ENCODE data around the gene FAM193B. TPM values are rescaled to one million over a fixed set of nuclear protein-coding genes. Genes with fewer than 3 reads are reported as not detected.

Gene FAM193B
- polyA plus RNA-seq, 2 of the 4 experiments (the other 2 are of a cell fraction), result 19.4 to 28.9 TPM

GRCh38 chr5:177524941-177525655 is 29.3 kb downstream of the FAM193B start:
- TF ChIP-seq ZC3H11A (IDR thresholded peaks at IDR 0.05), result no peak
- peak; percentile 65; the same call in 1 of the 2 replicates for TF ChIP-seq KDM1A (IDR thresholded peaks at IDR 0.05; ENCODE audit: low read depth)
- ATAC-seq (no peak), FAIRE-seq (no peak), DNase-seq (ENCODE audit: low read depth in 1 of 2, low spot score in 1 of 2) (no peak)
- Histone ChIP-seq H3K4me3 (no peak overlapping the region), H3K4me2 (no peak overlapping the region), H3K27ac (no peak overlapping the region), H3K4me1 (no peaks in the 10 kb centered on the region), H3K9me3 (no peaks in the 10 kb centered on the region)
- 85% methylated on average over 10 of the region's 10 CpGs for WGBS (ENCODE audit: missing lambda C conversion rate)
- ChIA-PET CTCF (interaction anchor here (0.9 to 2.2 kb wide), 4 partner anchors 9 to 25 kb away, joined by 3 to 10 read pairs (median 10); no protein-coding TSS in a partner anchor), POLR2A (no interaction called here)

- DNase-seq (ENCODE audit: low read depth in 1 of 2, low spot score in 1 of 2) (no peak), FAIRE-seq (no peak), ATAC-seq (no peak)
- H3K9me3 ChIP-seq, result no peaks in the 10 kb centered on the region
- no CpG with 5 or more reads among the region's 12 CpGs for WGBS (ENCODE audit: missing lambda C conversion rate)
- TF ChIP-seq, protein P1, sequence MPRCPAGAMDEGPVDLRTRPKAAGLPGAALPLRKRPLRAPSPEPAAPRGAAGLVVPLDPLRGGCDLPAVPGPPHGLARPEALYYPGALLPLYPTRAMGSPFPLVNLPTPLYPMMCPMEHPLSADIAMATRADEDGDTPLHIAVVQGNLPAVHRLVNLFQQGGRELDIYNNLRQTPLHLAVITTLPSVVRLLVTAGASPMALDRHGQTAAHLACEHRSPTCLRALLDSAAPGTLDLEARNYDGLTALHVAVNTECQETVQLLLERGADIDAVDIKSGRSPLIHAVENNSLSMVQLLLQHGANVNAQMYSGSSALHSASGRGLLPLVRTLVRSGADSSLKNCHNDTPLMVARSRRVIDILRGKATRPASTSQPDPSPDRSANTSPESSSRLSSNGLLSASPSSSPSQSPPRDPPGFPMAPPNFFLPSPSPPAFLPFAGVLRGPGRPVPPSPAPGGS (IDR thresholded peaks at IDR 0.05), result no peak
- TF ChIP-seq RARB (CRISPR knock-in tag; IDR thresholded peaks at IDR 0.05) (no peak), CHD4 (IDR thresholded peaks at IDR 0.05; ENCODE audit: borderline replicate concordance) (no peak)
- CTCF ChIA-PET, result interaction anchor here (1.8 to 2.2 kb wide), 3 partner anchors 10 to 23 kb away, joined by 9 to 10 read pairs (median 10); no protein-coding TSS in a partner anchor
- POLR2A ChIA-PET, result no interaction called here
- H3K4me2 ChIP-seq, result no peak overlapping the region
- peaks cover under 1% of the 10 kb centered on the region; the same call in 1 of the 3 replicates for H3K4me1 ChIP-seq
- no peak overlapping the region for H3K4me3 ChIP-seq
- H3K27ac ChIP-seq, result no peak overlapping the region
Measured at GRCh38 chr5:177524539-177524900, 29.8 kb downstream of the FAM193B start.

DNA sequence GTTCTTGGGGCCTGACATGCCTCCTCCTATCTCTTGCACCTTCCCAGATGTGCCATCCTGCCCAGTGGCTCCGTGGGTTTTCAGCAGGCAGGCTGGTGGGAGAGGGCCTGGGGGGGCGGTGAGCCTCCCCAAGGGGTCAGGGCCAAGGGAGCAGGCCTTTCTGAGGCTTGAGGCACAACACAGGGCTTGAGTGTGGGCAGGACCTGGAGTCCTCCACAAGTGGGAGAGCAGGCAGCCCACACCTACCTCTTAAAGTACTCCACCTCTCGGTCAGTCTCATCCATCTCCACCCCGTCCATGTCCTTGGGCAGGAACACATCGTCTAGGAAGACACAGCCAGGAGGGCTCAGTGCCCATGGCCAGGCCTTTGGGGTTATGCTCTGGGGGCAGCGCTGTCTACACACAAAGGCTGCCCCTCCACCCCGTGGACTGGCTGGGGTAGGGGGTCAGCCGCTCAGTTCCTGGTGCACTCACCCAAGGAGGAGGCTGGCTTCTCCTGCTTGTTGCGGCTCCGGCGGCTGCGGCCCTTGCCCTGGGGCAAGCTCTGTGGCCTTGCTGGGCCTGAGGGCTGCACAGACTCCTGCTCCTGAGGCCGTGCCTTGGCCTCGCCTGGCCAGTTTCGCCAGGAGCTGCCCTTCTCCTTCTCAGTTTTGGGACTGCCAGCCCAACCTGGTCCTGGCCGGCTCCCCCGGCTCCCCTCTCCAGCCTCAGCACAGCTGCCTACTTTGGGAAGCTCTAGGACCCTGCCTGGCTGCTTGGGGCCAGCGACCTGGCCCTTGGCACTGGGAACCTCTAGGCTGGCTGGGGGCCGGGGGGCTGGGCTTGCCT is 30.4 kb downstream of the FAM193B start:
- CTCF ChIA-PET, result interaction anchor here (1.0 to 2.1 kb wide), 3 partner anchors 15 to 22 kb away, joined by 4 to 10 read pairs (median 9); no protein-coding TSS in a partner anchor
- FAIRE-seq (no peak), DNase-seq (ENCODE audit: low read depth in 1 of 2, low spot score in 1 of 2) (no peak), ATAC-seq (no peak)
- no peak for TF ChIP-seq JUN (IDR thresholded peaks at IDR 0.05)
- no peak for TF ChIP-seq POLR2AphosphoS2 (conservative IDR thresholded peaks at IDR 0.05; ENCODE audit: low read length)
- no peak for TF ChIP-seq ZC3H11A (IDR thresholded peaks at IDR 0.05)
- TF ChIP-seq CBX8 (IDR thresholded peaks at IDR 0.05), result no peak
- no peak for TF ChIP-seq SREBF2 (IDR thresholded peaks at IDR 0.05)
- TF ChIP-seq FOSL2 (IDR thresholded peaks at IDR 0.05), result no peak
- no peak for TF ChIP-seq FOSL2 (CRISPR knock-in tag; IDR thresholded peaks at IDR 0.05)
- TF ChIP-seq ELK1 (IDR thresholded peaks at IDR 0.05; ENCODE audit: low read depth, low read length), result no peak
- TF ChIP-seq FOXS1 (CRISPR knock-in tag; IDR thresholded peaks at IDR 0.05), result no peak
- TF ChIP-seq CBX2 (IDR thresholded peaks at IDR 0.05; ENCODE audit: borderline replicate concordance, low read depth), result no peak
- no peak for TF ChIP-seq KDM5A (IDR thresholded peaks at IDR 0.05)
- TF ChIP-seq KDM1A (IDR thresholded peaks at IDR 0.05; ENCODE audit: low read depth), result no peak
- TF ChIP-seq HDAC2 (IDR thresholded peaks at IDR 0.05), result no peak
- no peak for TF ChIP-seq MAZ (IDR thresholded peaks at IDR 0.05; ENCODE audit: borderline replicate concordance, low read depth, low read length)
- TF ChIP-seq, protein P2, sequence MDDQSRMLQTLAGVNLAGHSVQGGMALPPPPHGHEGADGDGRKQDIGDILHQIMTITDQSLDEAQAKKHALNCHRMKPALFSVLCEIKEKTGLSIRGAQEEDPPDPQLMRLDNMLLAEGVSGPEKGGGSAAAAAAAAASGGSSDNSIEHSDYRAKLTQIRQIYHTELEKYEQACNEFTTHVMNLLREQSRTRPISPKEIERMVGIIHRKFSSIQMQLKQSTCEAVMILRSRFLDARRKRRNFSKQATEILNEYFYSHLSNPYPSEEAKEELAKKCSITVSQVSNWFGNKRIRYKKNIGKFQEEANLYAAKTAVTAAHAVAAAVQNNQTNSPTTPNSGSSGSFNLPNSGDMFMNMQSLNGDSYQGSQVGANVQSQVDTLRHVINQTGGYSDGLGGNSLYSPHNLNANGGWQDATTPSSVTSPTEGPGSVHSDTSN (IDR thresholded peaks at IDR 0.05), result no peak
- no peak for TF ChIP-seq RCOR1 (IDR thresholded peaks at IDR 0.05; ENCODE audit: low read depth, low read length)
- no peak for TF ChIP-seq HOXA7 (CRISPR knock-in tag; IDR thresholded peaks at IDR 0.05)
- no peak for TF ChIP-seq HMGXB4 (CRISPR knock-in tag; IDR thresholded peaks at IDR 0.05; ENCODE audit: borderline replicate concordance)
- Histone ChIP-seq H3K4me2 (no peak overlapping the region), H3K4me1 (peaks cover 6% of the 10 kb centered on the region; the same call in 1 of the 3 replicates), H3K4me3 (no peak overlapping the region), H3K27ac (no peak overlapping the region), H3K9me3 (no peaks in the 10 kb centered on the region)
- 90% methylated on average over 12 of the region's 19 CpGs for WGBS (ENCODE audit: missing lambda C conversion rate)
- POLR2A ChIA-PET, result no interaction called here

Measured in A549 (cell line).